ENCODE results near the gene MAP3K20.
"Not testable (repeated sequence)": the region's sequence is repeated elsewhere in the genome, so short reads cannot be mapped to it uniquely, and the experiment has no call there.

The MAP3K20 gene

GRCh38 chr2:173195100-173195499, 119.5 kb downstream of the MAP3K20 start:
- Histone ChIP-seq H3K4me2 (no peak overlapping the region), H3K36me3 (peaks cover 52 to 99% (median 81%) of the 10 kb centered on the region in 11 experiments), H4K20me1 (0 out of 22 replicates have a peak, but pooled peaks cover 0 to 4% (median 0%) of the 10 kb centered on the region in 11 experiments), H3K9me3 (replicated peaks in 1 of 11) (no peaks in the 10 kb centered on the region), H3K27me3 (no peaks in the 10 kb centered on the region), H3K27ac (no peak overlapping the region), H3K4me1 (no peaks in the 10 kb centered on the region), H3K4me3 (no peak overlapping the region), H3K9ac (no peak overlapping the region)
- TF ChIP-seq Cebpa-rat (IDR thresholded peaks at IDR 0.05): no peak

- Histone ChIP-seq H3K27me3 (no peaks in the 10 kb centered on the region), H4K20me1 (0 out of 22 replicates have a peak, but pooled peaks cover 0 to 4% (median 0%) of the 10 kb centered on the region in 11 experiments), H3K27ac (no peak overlapping the region), H3K9me3 (replicated peaks in 1 of 11) (no peaks in the 10 kb centered on the region), H3K4me1 (no peaks in the 10 kb centered on the region), H3K4me3 (no peak overlapping the region), H3K9ac (no peak overlapping the region), H3K4me2 (no peak overlapping the region), H3K36me3 (peaks cover 48 to 98% (median 78%) of the 10 kb centered on the region in 11 experiments)
- no peak for TF ChIP-seq Cebpa-rat (IDR thresholded peaks at IDR 0.05)
These were observed 120.4 kb downstream of the MAP3K20 start for GRCh38 chr2:173196080-173196479.

DNA sequence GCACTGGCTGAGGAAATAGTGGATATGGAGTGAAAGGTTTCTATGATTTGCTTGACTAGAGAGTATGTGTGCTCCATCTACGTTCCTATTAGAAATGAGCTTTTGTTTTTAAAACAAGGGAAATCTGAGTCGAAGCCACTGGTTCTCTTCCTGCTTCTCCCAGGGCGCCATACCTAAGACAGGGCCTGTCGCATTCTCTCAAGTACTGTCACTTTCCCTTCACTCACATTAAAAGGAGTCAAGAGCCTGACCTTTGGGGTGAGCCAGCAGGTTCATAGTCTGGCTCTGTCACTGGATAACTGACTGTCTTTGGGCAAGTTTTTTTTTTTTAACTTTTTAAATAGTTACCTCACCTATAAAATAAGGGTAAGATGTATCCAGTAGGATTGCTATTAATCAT, 121.0 kb downstream of the MAP3K20 start:
- Histone ChIP-seq H3K9me3 (replicated peaks in 1 of 11) (no peaks in the 10 kb centered on the region), H4K20me1 (0 out of 22 replicates have a peak, but pooled peaks cover 0 to 4% (median 0%) of the 10 kb centered on the region in 11 experiments), H3K4me1 (no peaks in the 10 kb centered on the region), H3K4me2 (no peak overlapping the region), H3K4me3 (no peak overlapping the region), H3K36me3 (peaks cover 43 to 93% (median 73%) of the 10 kb centered on the region in 11 experiments), H3K27ac (no peak overlapping the region), H3K9ac (no peak overlapping the region), H3K27me3 (no peaks in the 10 kb centered on the region)
- TF ChIP-seq Cebpa-rat (IDR thresholded peaks at IDR 0.05): no peak

- TF ChIP-seq Cebpa-rat (IDR thresholded peaks at IDR 0.05): no peak
- H3K4me2 ChIP-seq: no peak overlapping the region
- H3K27ac ChIP-seq: no peak overlapping the region
- 0 out of 22 replicates have a peak, but pooled peaks cover 0 to 4% (median 0%) of the 10 kb centered on the region in 11 experiments for H4K20me1 ChIP-seq
- no peak overlapping the region for H3K9ac ChIP-seq
- no peak overlapping the region for H3K4me3 ChIP-seq
- peaks cover 35 to 93% (median 65%) of the 10 kb centered on the region in 11 experiments; a peak in 21 of 22 replicates for H3K36me3 ChIP-seq
- H3K9me3 ChIP-seq (replicated peaks in 1 of 11): no peaks in the 10 kb centered on the region
- no peaks in the 10 kb centered on the region for H3K4me1 ChIP-seq
- H3K27me3 ChIP-seq: no peaks in the 10 kb centered on the region
These were observed 122.7 kb downstream of the MAP3K20 start for GRCh38 chr2:173198327-173198726.

DNA sequence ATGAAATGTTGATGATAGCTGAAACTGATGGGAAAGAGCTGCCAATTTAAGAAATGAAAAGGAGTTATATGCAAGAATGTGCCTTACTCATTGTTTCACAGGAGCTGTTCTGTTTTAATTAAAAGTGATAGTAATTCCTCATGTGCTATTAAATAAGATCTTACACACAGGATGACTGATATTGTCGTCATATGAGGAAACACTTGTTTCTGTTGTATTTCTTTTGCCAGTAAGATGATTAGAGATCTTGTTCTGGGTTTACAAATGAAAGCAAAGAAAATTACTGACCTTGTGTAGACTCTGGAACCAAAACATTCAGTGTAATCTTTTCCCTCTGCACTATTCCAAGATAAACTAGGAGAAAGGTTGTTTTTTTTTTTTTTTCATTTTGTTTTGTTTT, 123.6 kb downstream of the MAP3K20 start:
- Histone ChIP-seq H3K4me2 (no peak overlapping the region), H3K27ac (no peak overlapping the region), H3K4me1 (peaks cover 0 to 2% (median 0%) of the 10 kb centered on the region in 10 experiments; a peak in 1 of 20 replicates), H3K36me3 (peaks cover 38 to 94% (median 67%) of the 10 kb centered on the region in 11 experiments; a peak in 21 of 22 replicates), H3K9me3 (replicated peaks in 1 of 11) (no peaks in the 10 kb centered on the region), H4K20me1 (0 out of 22 replicates have a peak, but pooled peaks cover 0 to 4% (median 0%) of the 10 kb centered on the region in 11 experiments), H3K27me3 (no peaks in the 10 kb centered on the region), H3K4me3 (no peak overlapping the region), H3K9ac (no peak overlapping the region)
- TF ChIP-seq Cebpa-rat (IDR thresholded peaks at IDR 0.05): no peak

GRCh38 chr2:173202570-173202969, 126.9 kb downstream of the MAP3K20 start:
- Histone ChIP-seq H3K36me3 (peaks cover 37 to 90% (median 61%) of the 10 kb centered on the region in 11 experiments), H3K4me1 (peaks cover 0 to 5% (median 0%) of the 10 kb centered on the region in 10 experiments; a peak in 1 of 20 replicates), H3K27me3 (no peaks in the 10 kb centered on the region), H3K4me3 (no peak overlapping the region), H3K9ac (no peak overlapping the region), H3K9me3 (replicated peaks in 1 of 11) (no peaks in the 10 kb centered on the region), H3K4me2 (no peak overlapping the region), H4K20me1 (no peaks in the 10 kb centered on the region; a peak in 1 of 22 replicates), H3K27ac (no peak overlapping the region)
- no peak for TF ChIP-seq Cebpa-rat (IDR thresholded peaks at IDR 0.05)

DNA sequence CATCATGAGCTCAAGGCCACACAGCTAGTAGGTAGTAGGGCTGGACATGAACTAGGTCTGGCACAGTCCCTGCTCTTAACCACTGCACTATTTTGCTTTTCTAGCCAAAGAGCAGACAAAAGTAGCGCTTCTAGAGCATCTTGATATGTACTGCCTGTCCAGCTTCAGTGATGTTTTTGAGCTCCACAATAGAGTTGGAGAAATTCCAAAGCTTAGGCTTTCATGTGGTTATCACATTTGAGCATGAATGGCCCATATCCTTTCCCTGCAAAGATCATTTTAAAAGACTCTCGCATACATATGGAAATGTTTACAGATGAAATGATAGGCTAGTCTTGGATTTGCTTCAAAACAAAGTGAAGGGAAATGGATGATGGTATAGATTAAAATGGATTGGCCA, 128.7 kb downstream of the MAP3K20 start:
- H3K4me3 ChIP-seq: no peak overlapping the region
- no peaks in the 10 kb centered on the region; a peak in 1 of 22 replicates for H4K20me1 ChIP-seq
- peaks cover 0 to 5% (median 0%) of the 10 kb centered on the region in 10 experiments; a peak in 1 of 20 replicates for H3K4me1 ChIP-seq
- no peak overlapping the region for H3K9ac ChIP-seq
- no peak overlapping the region for H3K27ac ChIP-seq
- H3K9me3 ChIP-seq (replicated peaks in 1 of 11): no peaks in the 10 kb centered on the region
- H3K27me3 ChIP-seq: no peaks in the 10 kb centered on the region
- TF ChIP-seq Cebpa-rat (IDR thresholded peaks at IDR 0.05): no peak
- H3K4me2 ChIP-seq: no peak overlapping the region
- H3K36me3 ChIP-seq: peaks cover 20 to 78% (median 43%) of the 10 kb centered on the region in 11 experiments; a peak in 20 of 22 replicates

DNA sequence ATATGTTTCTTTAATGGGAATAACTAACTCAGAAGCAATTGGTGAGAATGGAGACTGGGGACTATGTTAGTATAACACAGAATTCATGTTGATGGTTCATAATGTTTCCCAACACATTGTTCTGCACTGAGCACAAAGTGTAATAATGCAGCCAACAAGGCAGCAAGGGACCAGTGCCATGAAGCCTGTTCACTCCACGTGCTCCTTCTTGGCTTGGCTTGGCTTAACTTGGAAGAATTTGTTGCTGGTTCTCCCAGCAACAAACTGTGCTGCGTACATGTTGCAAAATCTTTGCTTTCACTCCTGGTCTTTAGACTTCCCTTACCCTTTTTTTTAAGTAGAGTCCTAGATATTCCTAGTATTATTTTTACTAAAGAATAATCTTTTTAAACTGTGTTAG, 129.7 kb downstream of the MAP3K20 start:
- no peak overlapping the region for H3K9ac ChIP-seq
- H3K9me3 ChIP-seq (replicated peaks in 1 of 11): no peaks in the 10 kb centered on the region
- H3K27me3 ChIP-seq: no peaks in the 10 kb centered on the region
- H4K20me1 ChIP-seq: no peaks in the 10 kb centered on the region; a peak in 1 of 22 replicates
- no peak overlapping the region for H3K4me3 ChIP-seq
- H3K27ac ChIP-seq: no peak overlapping the region
- H3K4me1 ChIP-seq: peaks cover 0 to 8% (median 0%) of the 10 kb centered on the region in 10 experiments; a peak in 2 of 20 replicates
- no peak overlapping the region for H3K4me2 ChIP-seq
- peaks cover 24 to 78% (median 41%) of the 10 kb centered on the region in 11 experiments; a peak in 21 of 22 replicates for H3K36me3 ChIP-seq
- TF ChIP-seq Cebpa-rat (IDR thresholded peaks at IDR 0.05): no peak

DNA sequence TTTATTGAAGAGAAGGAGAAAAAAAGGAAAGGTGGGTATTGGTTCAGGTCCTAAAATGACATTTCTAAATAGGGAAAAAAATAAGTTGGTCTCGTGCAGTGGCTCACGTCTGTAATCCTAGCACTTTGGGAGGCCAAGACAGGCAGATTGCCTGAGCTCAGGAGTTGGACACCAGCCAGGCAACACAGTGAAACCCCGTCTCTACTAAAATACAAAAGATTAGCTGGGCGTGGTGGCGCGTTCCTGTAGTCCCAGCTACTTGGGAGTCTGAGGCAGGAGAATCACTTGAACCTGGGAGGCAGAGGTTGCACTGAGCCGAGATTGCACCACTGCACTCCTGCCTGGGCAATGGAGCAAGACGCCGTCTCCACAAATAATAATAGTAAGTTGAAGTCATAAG, 131.5 kb downstream of the MAP3K20 start:
- H3K36me3 ChIP-seq: peaks cover 24 to 79% (median 47%) of the 10 kb centered on the region in 11 experiments; a peak in 21 of 22 replicates
- H4K20me1 ChIP-seq; H3K27ac ChIP-seq; H3K9ac ChIP-seq; H3K4me1 ChIP-seq; H3K4me2 ChIP-seq; H3K27me3 ChIP-seq; H3K4me3 ChIP-seq; H3K9me3 ChIP-seq (replicated peaks in 1 of 11): not testable (repeated sequence)
